ENCODE results near the gene TECTB.

Gene TECTB

GRCh38 chr10:112348759-112349158, 65.6 kb downstream of the TECTB start:
- no peak for DNase-seq

- DNase-seq: no peak
Measured at GRCh38 chr10:112349521-112350085, 66.4 kb downstream of the TECTB start.

GRCh38 chr10:112351146-112351545, 67.9 kb downstream of the TECTB start:
- no peak for DNase-seq

GRCh38 chr10:112352044-112352443, 68.8 kb downstream of the TECTB start:
- DNase-seq: no peak

- no peak for DNase-seq
Measured at GRCh38 chr10:112353046-112353445, 69.8 kb downstream of the TECTB start.
